H9 (cell line): ENCODE data around the gene TMEM184B. TPM values are rescaled to one million over a fixed set of nuclear protein-coding genes. Genes with fewer than 3 reads are reported as not detected.

Experiments
- DNase-seq: peaks from one replicate; pipeline ENCODE4 v3.0.0-alpha.2; 2017
- H2AFZ ChIP-seq: one replicate; pipeline ENCODE4 v1.6.1; 2013; ENCODE audit warnings: mild to moderate bottlenecking, low read length, control low read depth, moderate library complexity
- H2AK5ac ChIP-seq: 2 replicates; pipeline ENCODE4 v1.6.1; 2013; ENCODE audit warnings: low read length, control low read depth, mixed read lengths; ENCODE audit not compliant: insufficient read length
- H2BK120ac ChIP-seq: one replicate; pipeline ENCODE4 v1.6.1; 2013; ENCODE audit warnings: low read depth, mild to moderate bottlenecking, low read length, control low read depth, inconsistent platforms; ENCODE audit not compliant: poor library complexity, severe bottlenecking
- H2BK12ac ChIP-seq: 2 replicates; pipeline ENCODE4 v1.6.1; 2013; ENCODE audit warnings: low read length, control low read depth, mixed read lengths, low read depth; ENCODE audit not compliant: insufficient read length
- H2BK15ac ChIP-seq: 2 replicates; pipeline ENCODE4 v1.6.1; 2013; ENCODE audit warnings: low read depth, low read length, control low read depth
- H2BK20ac ChIP-seq: one replicate; pipeline ENCODE4 v1.6.1; 2013; ENCODE audit warnings: low read depth, mild to moderate bottlenecking, low read length, control low read depth, inconsistent platforms; ENCODE audit not compliant: poor library complexity, severe bottlenecking
- H2BK5ac ChIP-seq: 2 replicates; pipeline ENCODE4 v1.6.1; 2013; ENCODE audit warnings: low read length, control low read depth, mixed read lengths; ENCODE audit not compliant: insufficient read length
- H3K14ac ChIP-seq: 2 replicates; pipeline ENCODE4 v1.6.1; 2013; ENCODE audit warnings: low read length, control low read depth; ENCODE audit not compliant: insufficient read depth
- H3K18ac ChIP-seq: 2 replicates; pipeline ENCODE4 v1.6.1; 2013; ENCODE audit warnings: low read depth, mild to moderate bottlenecking, mixed read lengths, low read length, control low read depth; ENCODE audit not compliant: insufficient read length
- H3K23ac ChIP-seq: 2 replicates; pipeline ENCODE4 v1.6.1; 2013; ENCODE audit warnings: low read length, control low read depth, mixed read lengths, low read depth; ENCODE audit not compliant: insufficient read length
- H3K23me2 ChIP-seq: 2 replicates; pipeline ENCODE4 v1.6.1; 2013; ENCODE audit warnings: low read depth, mild to moderate bottlenecking, mixed read lengths, low read length, control low read depth; ENCODE audit not compliant: insufficient read length, poor library complexity, severe bottlenecking
- H3K27ac ChIP-seq: 2 replicates; pipeline ENCODE4 v1.5.1; 2013; ENCODE audit warnings: low read length, control low read depth, mixed read lengths, low read depth; ENCODE audit not compliant: insufficient read length
- H3K27me3 ChIP-seq: 2 replicates; pipeline ENCODE4 v1.6.1; 2013; ENCODE audit warnings: low read length, control low read depth, inconsistent platforms; ENCODE audit not compliant: insufficient read depth
- H3K4ac ChIP-seq: 2 replicates; pipeline ENCODE4 v1.6.1; 2013; ENCODE audit warnings: low read depth, mild to moderate bottlenecking, control low read depth, inconsistent platforms, low read length, moderate library complexity
- H3K4me1 ChIP-seq: 2 replicates; pipeline ENCODE4 v1.6.1; 2013; ENCODE audit warnings: low read length, control low read depth, inconsistent platforms; ENCODE audit not compliant: insufficient read depth
- H3K4me2 ChIP-seq: 2 replicates; pipeline ENCODE4 v1.6.1; 2013; ENCODE audit warnings: low read length, control low read depth, mixed read lengths; ENCODE audit not compliant: insufficient read length, insufficient read depth
- H3K56ac ChIP-seq: 2 replicates; pipeline ENCODE4 v1.6.1; 2013; ENCODE audit warnings: low read depth, mild to moderate bottlenecking, mixed read lengths, low read length, control low read depth; ENCODE audit not compliant: insufficient read length
- H3K79me1 ChIP-seq: 2 replicates; pipeline ENCODE4 v1.6.1; 2013; ENCODE audit warnings: low read depth, mild to moderate bottlenecking, moderate library complexity, low read length, control low read depth, inconsistent platforms; ENCODE audit not compliant: insufficient read depth, poor library complexity, severe bottlenecking
- H3K79me2 ChIP-seq: 2 replicates; pipeline ENCODE4 v1.6.1; 2013; ENCODE audit warnings: low read length, control low read depth, inconsistent platforms; ENCODE audit not compliant: insufficient read depth
- H3K9ac ChIP-seq: 2 replicates; pipeline ENCODE4 v1.6.1; 2013; ENCODE audit warnings: low read length, control low read depth, mixed read lengths; ENCODE audit not compliant: insufficient read length; ENCODE audit errors: extremely low read depth
- H3K9me3 ChIP-seq: one replicate; pipeline ENCODE4 v1.6.1; 2013; ENCODE audit warnings: low read depth, low read length, inconsistent platforms; ENCODE audit not compliant: control insufficient read depth
- H3T11ph ChIP-seq: one replicate; pipeline ENCODE4 v1.6.1; 2013; ENCODE audit warnings: mild to moderate bottlenecking, low read length, control low read depth, inconsistent platforms
- H4K20me1 ChIP-seq: one replicate; pipeline ENCODE4 v1.6.1; 2013; ENCODE audit not compliant: control insufficient read depth, insufficient read length, insufficient read depth
- H4K5ac ChIP-seq: 2 replicates; pipeline ENCODE4 v1.6.1; 2013; ENCODE audit warnings: low read depth, mild to moderate bottlenecking, mixed read lengths, low read length, control low read depth; ENCODE audit not compliant: insufficient read length
- H4K8ac ChIP-seq: replicated peaks from 2 replicates; pipeline ENCODE4 v1.6.1; 2013; ENCODE audit warnings: low read length, control low read depth, mixed read lengths, low read depth; ENCODE audit not compliant: insufficient read length
- H4K91ac ChIP-seq: 2 replicates; pipeline ENCODE4 v1.6.1; 2013; ENCODE audit warnings: low read depth, mild to moderate bottlenecking, moderate library complexity, mixed read lengths, low read length, control low read depth; ENCODE audit not compliant: insufficient read length
- H3K27ac Mint-ChIP-seq, 3 experiments: 2 replicates in 2 of 3; 3 replicates in 1 of 3; pipeline ENCODE4 v1.8.0; 2020 to 2021; ENCODE audit warnings: mixed read lengths in 3 of 3, mild to moderate bottlenecking in 1 of 3, moderate library complexity in 1 of 3
- H3K27me3 Mint-ChIP-seq: 2 replicates; pipeline ENCODE4 v1.8.0; 2021; ENCODE audit warnings: low read depth, mild to moderate bottlenecking, moderate library complexity, mixed read lengths
- H3K36me3 Mint-ChIP-seq, 3 experiments: 2 replicates in 2 of 3; 3 replicates in 1 of 3; pipeline ENCODE4 v1.8.0; 2020 to 2021; ENCODE audit warnings: low read depth in 3 of 3, mixed read lengths in 3 of 3; ENCODE audit not compliant: insufficient read depth in 1 of 3
- H3K4me1 Mint-ChIP-seq, 2 experiments: 2 replicates each; pipeline ENCODE4 v1.8.0; 2020; ENCODE audit warnings: mixed read lengths in 2 of 2
- H3K4me3 Mint-ChIP-seq, 2 experiments: 2 replicates in 1 of 2; 3 replicates in 1 of 2; pipeline ENCODE4 v1.8.0; 2020 to 2021; ENCODE audit warnings: mild to moderate bottlenecking in 2 of 2, mixed read lengths in 2 of 2, moderate library complexity in 1 of 2
- H3K9me3 Mint-ChIP-seq, 2 experiments: 2 replicates in 1 of 2; 3 replicates in 1 of 2; pipeline ENCODE4 v1.8.0; 2020; ENCODE audit warnings: mild to moderate bottlenecking in 2 of 2, mixed read lengths in 2 of 2, moderate library complexity in 1 of 2
- CTCF ChIP-seq: fragments of 200-600 bp; sonication (generic); conservative IDR thresholded peaks from 3 replicates; pipeline ENCODE4 v1.8.0; 2021; ENCODE audit warnings: antibody characterized with exemption, mild to moderate bottlenecking
- WGBS: extraction: QIAGEN DNeasy Blood & Tissue Kit; methylation state at CpG from one replicate; pipeline ENCODE4 v1.1.7; 2013; ENCODE audit warnings: missing lambda C conversion rate, low lambda C conversion rate, mixed read lengths; ENCODE audit not compliant: insufficient read length; ENCODE audit errors: extremely low coverage; 5-methylcytosine and 5-hydroxymethylcytosine counted together
- total RNA-seq: library from RNA; stranded (reverse); gene quantifications from 2 replicates; pipeline ENCODE4 v1.2.1, GENCODE V29; 2021

Gene TMEM184B
- total RNA-seq, 1 experiment from 2014 or later: 58.5 TPM

GRCh38 chr22:38311323-38311620 lies 38.5 kb upstream of the TMEM184B start:
- H2AK5ac ChIP-seq: no peak overlapping the region
- no peak overlapping the region for H3K23ac ChIP-seq
- no peak overlapping the region for H4K5ac ChIP-seq
- H3K14ac ChIP-seq: no peak overlapping the region
- TF ChIP-seq CTCF: no peak
- H3K9me3 Mint-ChIP-seq: no peaks in the 10 kb centered on the region; a peak in 1 of 5 replicates
- H3K9me3 ChIP-seq: no peaks in the 10 kb centered on the region
- DNase-seq: no peak
- H3K27ac ChIP-seq: no peak overlapping the region
- H3K79me1 ChIP-seq: no peaks in the 10 kb centered on the region
- no CpG with 5 or more reads among the region's 4 CpGs for WGBS
- H2BK120ac ChIP-seq: no peak overlapping the region
- H3K36me3 Mint-ChIP-seq: peaks cover 29 to 81% (median 67%) of the 10 kb centered on the region in 3 experiments; a peak in 6 of 7 replicates
- H3K56ac ChIP-seq: no peak overlapping the region
- H2BK20ac ChIP-seq: no peak overlapping the region
- no peak overlapping the region for H4K8ac ChIP-seq
- H4K91ac ChIP-seq: no peak overlapping the region
- no peak overlapping the region for H2BK5ac ChIP-seq
- H3K4me1 Mint-ChIP-seq: peaks cover 70 to 83% of the 10 kb centered on the region in 2 experiments
- H3K27me3 ChIP-seq: no peaks in the 10 kb centered on the region
- H2AFZ ChIP-seq: no peak overlapping the region
- peaks cover 13% of the 10 kb centered on the region for H3K23me2 ChIP-seq
- no peak overlapping the region for H3K9ac ChIP-seq
- H3K27me3 Mint-ChIP-seq: no peaks in the 10 kb centered on the region
- H3K27ac Mint-ChIP-seq: peak overlapping the region; percentile 52 to 94 (median 86); a peak in 5 of 7 replicates
- H3K79me2 ChIP-seq: peaks cover 83% of the 10 kb centered on the region; the same call in 1 of the 2 replicates
- no peak overlapping the region for H2BK15ac ChIP-seq
- H3K4ac ChIP-seq: no peak overlapping the region
- no peak overlapping the region for H3K18ac ChIP-seq
- H3K4me3 Mint-ChIP-seq: no peak overlapping the region
- no peak overlapping the region for H2BK12ac ChIP-seq
- no peak overlapping the region for H3T11ph ChIP-seq
- H3K4me2 ChIP-seq: no peak overlapping the region
- peaks cover 6% of the 10 kb centered on the region; the same call in 1 of the 2 replicates for H3K4me1 ChIP-seq
- H4K20me1 ChIP-seq: no peaks in the 10 kb centered on the region
